GM12891 (cell line): Measurements from ENCODE around the gene GNPDA2.

ENCODE experiments used
- POLR2A ChIP-seq: IDR thresholded peaks from 2 replicates; pipeline ENCODE4 v1.6.1; 2011; ENCODE audit warnings: low read depth, low read length, control low read depth
- POLR2AphosphoS5 ChIP-seq: IDR thresholded peaks from 2 replicates; pipeline ENCODE4 v1.6.1; 2011; ENCODE audit warnings: low read depth, low read length, control low read depth
- POU2F2 ChIP-seq: IDR thresholded peaks from 2 replicates; pipeline ENCODE4 v1.6.1; 2011; ENCODE audit warnings: low read depth, mild to moderate bottlenecking, control low read depth, low read length, moderate library complexity
- TAF1 ChIP-seq: IDR thresholded peaks from 2 replicates; pipeline ENCODE4 v1.6.1; 2011; ENCODE audit warnings: low read depth, low read length, control low read depth

DNA sequence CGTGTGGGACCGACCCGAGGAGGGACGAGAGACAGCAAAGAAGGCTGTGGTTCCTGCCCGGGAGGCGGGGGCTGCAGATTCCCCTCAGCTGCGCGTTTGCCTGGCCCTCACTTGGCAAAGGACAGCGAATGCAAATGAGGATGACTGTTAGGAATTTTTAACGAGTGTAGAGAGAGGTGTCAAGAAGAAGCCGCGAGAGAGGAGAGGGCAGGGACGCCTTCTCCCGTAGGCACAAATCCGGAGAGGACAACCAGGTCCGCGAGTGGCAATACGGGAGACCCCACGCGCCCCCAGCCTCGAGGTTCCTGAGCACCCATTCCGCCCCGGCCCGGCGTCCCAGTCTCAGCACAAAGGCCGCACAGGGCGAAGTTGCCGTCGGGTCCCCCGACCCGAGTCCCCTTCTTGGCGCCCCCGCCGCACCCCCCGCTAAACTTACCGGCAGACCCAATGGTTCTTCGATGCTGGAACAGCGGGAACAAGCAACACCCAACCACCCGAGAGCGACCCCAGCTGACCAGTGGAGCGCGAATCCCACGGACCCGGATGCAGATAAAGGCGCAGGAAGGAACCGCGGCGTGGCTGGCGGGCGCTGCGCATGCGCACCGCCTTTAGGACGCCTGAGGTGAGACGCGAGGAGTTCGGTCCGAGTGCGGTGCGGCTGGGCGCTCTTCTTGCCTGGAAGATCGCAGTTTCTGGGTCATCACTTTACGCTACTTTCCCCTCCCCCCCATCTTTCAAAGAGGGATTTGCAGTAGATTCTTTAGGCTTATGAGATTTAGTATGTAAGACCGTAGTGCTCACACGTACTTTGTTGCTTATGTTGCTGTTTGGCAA is at the start of gene GNPDA2:
- TF ChIP-seq POLR2AphosphoS5: peak; percentile 81
- peak; percentile 88 for TF ChIP-seq POLR2A
- peak; percentile 50; the same call in 1 of the 2 replicates for TF ChIP-seq POU2F2
- TF ChIP-seq TAF1: peak; percentile 81
